GM18508 (cell line): Measurements from ENCODE around the gene ADARB1.

Experiments
- ATAC-seq: cut with Tn5 transposase; IDR thresholded peaks from one replicate; pipeline ENCODE4 v1.9.1; 2021; ENCODE audit warnings: moderate number of reproducible peaks; ENCODE audit not compliant: insufficient read depth, unreplicated experiment

Gene ADARB1

GRCh38 chr21:45146306-45146705, 71.9 kb downstream of the ADARB1 start:
- ATAC-seq: no peak

DNA sequence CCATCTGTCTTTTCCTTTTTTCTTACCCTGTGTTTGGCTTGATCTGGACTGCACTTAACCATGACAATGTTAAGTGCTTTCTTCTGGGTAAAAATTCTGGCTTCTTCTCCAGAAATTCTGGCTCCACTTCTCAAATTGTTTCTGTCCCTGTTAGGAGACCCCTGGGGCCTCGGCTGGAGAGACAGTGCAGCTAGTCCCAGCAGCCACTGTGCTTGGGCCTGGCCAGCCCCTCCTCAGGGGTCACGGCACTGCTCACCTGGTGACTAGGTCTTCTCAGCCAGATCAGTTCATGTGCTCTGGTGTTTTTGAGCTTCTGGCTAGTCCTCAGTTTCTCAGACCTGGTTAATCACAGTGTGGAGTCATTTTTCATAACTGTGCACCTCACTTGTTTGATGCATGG, 72.4 kb downstream of the ADARB1 start:
- no peak for ATAC-seq

DNA sequence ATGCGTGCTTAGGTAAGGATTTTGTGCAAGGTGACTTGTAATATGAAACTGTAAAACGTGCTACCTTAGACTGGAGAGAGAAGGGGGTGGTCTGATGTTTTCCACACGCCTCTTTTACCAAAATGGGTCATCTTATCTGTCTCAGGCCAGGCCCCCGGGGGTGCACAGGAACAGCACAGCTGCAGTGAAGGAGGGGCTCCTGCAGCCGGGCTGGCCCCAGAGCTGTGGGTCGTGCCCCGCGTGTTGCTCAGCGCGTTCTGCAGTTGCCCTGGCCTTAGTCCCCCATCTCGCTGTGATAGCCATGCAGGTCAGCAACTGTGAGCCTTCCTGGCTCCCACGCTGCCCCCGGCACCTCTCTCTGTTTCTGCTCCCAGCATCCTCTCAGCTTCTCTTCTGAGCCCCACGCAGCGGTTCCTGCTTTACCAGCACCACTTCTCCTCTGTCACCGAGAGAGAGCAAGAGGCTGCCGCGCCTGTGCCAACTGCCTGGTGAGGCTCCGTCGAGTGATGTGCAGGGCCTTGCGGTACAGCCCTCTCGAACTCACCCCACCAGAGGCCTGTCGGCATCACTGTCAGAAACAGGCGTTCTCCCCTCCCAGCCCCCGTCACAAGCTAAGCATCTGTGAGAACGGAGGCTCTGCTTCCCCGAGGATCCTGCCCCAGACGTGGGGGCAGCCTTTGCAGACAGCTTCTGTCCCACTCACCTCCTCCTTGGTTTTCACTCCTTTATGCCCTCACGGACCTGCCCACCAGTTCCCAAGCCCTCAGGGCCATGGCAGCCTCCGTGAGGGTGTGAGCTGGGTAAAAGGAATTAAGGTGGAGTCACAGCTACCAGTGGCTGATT, 73.3 kb downstream of the ADARB1 start:
- no peak for ATAC-seq

DNA sequence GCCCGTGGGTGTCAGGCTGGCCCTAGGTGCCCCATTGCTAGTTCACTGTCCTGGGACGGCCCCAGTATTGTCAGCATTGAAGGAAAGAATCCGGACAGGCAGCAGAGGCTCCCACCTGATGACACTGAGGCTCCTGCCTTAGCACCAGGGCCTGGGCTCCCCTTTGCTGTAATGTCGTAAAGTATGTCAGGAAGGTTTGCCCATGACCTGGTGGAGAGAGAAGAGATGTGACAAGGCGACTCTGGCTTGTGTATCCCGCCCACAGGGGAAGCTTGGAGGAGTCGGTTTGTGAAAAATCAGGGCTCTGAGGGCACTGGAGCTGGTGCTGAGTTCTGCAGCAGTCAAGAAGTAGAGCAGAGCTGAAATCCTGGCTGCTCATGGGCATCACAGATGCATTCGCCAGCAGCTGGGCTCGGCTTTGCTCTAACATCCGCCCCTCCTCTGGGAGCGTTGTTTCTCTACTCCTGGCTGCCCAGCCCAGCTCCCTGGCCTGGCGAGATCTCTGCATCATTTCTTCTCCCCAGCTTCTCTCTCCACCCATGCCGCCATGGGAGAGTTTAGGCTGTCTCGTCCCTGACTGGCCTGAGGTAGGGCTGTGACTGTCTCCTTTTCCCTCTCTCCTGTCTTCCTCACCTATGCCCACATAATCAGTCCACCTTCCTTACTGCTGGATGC, 74.1 kb downstream of the ADARB1 start:
- no peak for ATAC-seq

- no peak for ATAC-seq
These were observed 74.6 kb downstream of the ADARB1 start for GRCh38 chr21:45149021-45149420.

DNA sequence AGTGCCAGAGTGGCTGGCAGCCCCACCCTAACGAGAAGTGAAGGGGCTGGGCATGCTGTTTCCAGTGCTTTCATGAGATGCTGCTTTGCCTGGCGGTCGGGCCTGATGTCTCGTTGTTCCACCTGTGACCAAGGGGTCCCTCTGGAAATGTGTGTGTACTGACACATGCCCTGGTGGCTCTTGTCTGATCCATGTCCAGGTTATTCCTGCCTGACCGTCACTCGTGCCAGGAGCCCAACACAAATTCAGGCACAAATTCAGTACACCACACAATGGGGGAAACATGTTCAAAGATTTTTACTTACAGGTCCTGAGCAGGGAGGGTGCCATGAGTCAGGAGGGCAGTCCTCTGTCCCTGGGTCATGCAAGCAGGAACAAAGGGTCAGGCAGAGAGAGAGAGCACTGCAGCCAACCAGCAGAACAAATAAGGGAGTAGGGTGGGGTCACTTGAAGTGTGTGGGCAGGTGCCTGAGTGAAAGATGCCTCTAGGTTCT, 76.3 kb downstream of the ADARB1 start:
- no peak for ATAC-seq

- no peak for ATAC-seq
These were observed 77.2 kb downstream of the ADARB1 start for GRCh38 chr21:45151445-45152160.

DNA sequence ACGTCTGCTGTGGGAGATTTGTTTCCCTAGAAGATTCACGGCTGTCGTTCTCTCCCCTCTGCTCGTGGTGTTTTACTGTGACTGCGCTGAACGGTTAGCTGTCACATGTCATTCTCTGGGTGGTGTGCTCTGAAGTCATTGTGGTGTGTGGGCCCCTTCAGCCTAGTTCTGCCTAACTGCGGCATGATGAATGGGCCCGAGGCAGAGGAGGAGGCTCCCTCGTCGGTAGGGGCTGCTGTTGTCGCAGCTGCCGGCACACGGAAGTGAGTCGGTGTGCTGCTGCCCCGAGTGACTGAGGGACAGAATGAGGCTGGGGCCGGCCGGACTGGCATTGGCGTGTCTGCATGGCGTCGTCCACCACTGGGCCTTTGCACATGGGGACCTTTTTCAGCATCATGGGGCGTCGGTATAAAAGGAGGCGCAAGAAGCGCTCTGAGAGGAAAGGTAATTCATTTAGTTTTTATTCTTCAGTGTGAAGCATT, 77.9 kb downstream of the ADARB1 start:
- ATAC-seq: no peak

GRCh38 chr21:45153358-45154318, 79.3 kb downstream of the ADARB1 start:
- ATAC-seq: no peak

GRCh38 chr21:45154511-45155508, 80.4 kb downstream of the ADARB1 start:
- no peak for ATAC-seq

DNA sequence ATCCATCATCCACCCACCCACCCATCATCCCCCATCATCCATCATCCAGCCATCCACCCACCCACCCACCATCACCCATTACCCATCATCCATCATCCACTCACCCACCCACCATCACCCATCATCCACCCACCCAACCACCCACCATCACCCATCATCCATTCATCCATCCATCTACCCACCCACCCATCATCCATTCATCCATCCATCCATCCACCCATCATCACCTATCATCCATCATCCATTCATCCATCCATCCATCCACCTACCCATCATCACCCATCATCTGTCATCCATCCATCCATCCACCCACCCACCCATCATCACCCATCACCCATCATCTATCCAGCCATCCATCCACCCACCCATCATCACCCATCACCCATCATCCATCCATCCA, 81.5 kb downstream of the ADARB1 start:
- ATAC-seq: no peak

DNA sequence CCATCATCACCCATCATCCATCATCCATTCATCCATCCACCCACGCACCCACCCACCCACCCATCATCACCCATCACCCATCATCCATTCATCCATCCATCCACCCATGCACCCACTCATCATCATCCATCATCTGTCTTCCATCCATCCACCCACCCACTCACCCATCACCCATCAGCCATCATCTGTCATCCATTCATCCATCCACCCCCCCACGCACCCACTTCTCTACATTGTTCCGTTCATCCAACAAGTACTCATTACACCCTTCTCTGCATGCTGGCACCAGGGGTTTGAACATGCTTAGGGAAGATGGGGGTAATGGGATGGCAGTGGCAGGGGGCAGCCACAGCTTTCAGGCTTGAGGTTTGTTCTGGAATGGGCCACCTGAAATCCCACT, 82.1 kb downstream of the ADARB1 start:
- ATAC-seq: no peak

DNA sequence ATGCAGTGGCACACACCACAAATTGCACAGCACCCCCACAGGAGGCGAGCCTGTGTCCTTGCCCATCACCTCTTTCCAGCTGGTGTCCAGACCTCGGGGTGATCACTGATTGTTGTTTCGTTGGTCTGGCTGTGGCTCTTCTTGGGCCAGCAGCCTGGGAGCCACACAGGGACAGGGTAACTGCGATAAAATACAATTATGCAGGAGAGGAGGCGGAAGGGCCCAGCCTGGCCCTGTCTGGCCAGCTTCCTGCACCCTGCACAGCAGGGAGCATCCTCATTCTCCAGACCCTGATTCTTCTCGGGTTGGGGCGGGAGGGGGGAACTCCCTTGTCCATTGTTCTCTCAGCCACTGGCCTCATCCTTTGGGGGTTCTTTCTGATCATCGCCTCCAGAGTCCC, 83.6 kb downstream of the ADARB1 start:
- no peak for ATAC-seq

DNA sequence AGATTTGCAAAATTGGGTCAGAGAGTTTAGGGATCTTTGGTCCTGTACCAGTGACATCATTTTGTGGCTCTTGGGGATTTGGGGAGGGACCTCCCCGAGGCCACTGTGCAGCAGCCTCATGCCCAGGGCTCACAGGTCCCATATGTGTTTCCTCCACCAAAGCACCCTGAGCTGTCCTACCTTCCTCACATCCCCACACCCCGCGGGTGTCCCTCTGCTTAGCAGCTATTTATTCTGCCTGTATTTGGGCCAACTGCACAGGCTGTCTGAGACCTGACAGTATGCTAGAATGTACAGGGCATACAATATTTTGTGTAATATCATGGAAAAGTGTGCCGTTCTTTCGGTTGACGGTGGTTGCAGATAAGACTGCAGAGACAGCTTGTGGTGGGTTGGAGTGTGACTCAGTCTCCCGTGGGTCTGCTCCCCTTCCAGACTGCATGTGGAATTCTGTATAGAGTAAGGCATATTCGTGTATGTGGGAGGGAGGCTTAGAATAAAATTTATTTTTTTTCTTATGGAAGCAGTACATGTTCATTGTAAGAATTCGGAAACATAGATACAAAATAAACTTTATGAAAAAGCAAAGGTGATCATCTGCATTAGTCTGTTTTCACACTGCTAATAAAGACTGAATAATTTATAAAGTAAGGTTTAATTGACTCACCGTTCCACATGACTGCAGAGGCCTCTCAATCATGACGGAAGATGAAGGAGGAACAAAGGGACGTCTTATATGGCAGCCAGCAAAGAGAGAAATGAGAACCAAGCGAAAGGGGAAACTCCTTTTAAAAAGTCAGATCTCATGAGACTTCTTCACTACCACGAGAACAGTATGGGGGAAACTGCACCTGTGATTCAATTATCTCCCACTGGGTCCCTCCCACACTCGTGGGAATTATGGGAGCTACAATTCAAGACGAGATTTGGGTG, 84.4 kb downstream of the ADARB1 start:
- ATAC-seq: no peak

- no peak for ATAC-seq
These were observed 85.8 kb downstream of the ADARB1 start for GRCh38 chr21:45160198-45160597.

- no peak for ATAC-seq
These were observed 86.9 kb downstream of the ADARB1 start for GRCh38 chr21:45161038-45161945.

DNA sequence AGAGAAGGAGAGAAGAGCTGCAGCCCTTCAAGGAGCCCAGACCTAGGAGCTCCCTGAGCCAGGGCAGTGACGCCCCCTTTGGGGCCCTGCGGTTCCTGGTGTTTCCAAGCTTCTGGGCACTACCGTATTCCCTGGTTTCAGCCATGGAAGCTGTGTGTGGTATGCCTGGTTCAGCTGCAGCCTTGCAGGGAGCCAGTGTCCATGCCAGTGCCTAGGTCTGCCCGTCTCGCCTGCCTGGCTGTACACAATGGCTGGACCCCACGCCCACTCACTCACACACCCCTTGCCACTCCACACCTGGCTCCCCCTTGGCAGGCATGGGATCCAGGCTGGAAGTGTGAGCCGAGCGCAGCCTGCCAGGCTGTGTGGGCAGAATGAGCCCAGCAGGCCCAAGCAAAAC, 87.7 kb downstream of the ADARB1 start:
- no peak for ATAC-seq
